Prostate gland (tissue), 2 donors: ENCODE data around the gene HOXD9. TPM values are rescaled to one million over a fixed set of nuclear protein-coding genes. Genes with fewer than 3 reads are reported as not detected.

Source experiments
- DNase-seq: peaks from one replicate; pipeline ENCODE4 v3.0.0-alpha.2; 2019; ENCODE audit warnings: low spot score
- H3K27ac ChIP-seq, 2 donors: fragments of 200-600 bp; sonication (generic); 2 replicates each; pipeline ENCODE4 v1.5.1; 2017 to 2019
- H3K27me3 ChIP-seq: fragments of 200-600 bp; sonication (generic); replicated peaks from 2 replicates; pipeline ENCODE4 v1.5.1; 2019; ENCODE audit not compliant: insufficient read depth
- H3K36me3 ChIP-seq, 2 donors: fragments of 200-600 bp; sonication (generic); 1 replicate in 1 of 2; 2 replicates in 1 of 2; pipeline versions ENCODE4 v1.5.1 to v1.8.1; 2017 to 2019
- H3K4me1 ChIP-seq: fragments of 200-600 bp; sonication (generic); replicated peaks from 2 replicates; pipeline ENCODE4 v1.5.1; 2019
- H3K4me3 ChIP-seq, 2 donors: fragments of 200-600 bp; sonication (generic); 2 replicates each; pipeline ENCODE4 v1.5.1; 2017 to 2019
- H3K9me3 ChIP-seq: fragments of 200-600 bp; sonication (generic); 2 replicates; pipeline ENCODE4 v1.5.1; 2017
- POLR2A ChIP-seq: fragments of 450-650 bp; IDR thresholded peaks from one replicate; pipeline ENCODE4 v1.6.1; 2016; ENCODE audit warnings: antibody characterized with exemption, mild to moderate bottlenecking
- POLR2AphosphoS5 ChIP-seq: sonication (generic); formaldehyde crosslinking; IDR thresholded peaks from one replicate; pipeline ENCODE4 v1.6.1; 2017; ENCODE audit warnings: antibody characterized with exemption
- WGBS: methylation state at CpG from one replicate; pipeline ENCODE4 v1.1.5; 2018; 5-methylcytosine and 5-hydroxymethylcytosine counted together
- intact Hi-C: fragments of 100-400 bp; cut with DNase I; formaldehyde crosslinking; loops from one replicate; pipeline ENCODE4 v1.14.2; 2022
- total RNA-seq, 2 donors: library from RNA; depleted of rRNA; stranded (reverse); fragments of >200 nt; gene quantifications; one replicate each; pipeline ENCODE4 v1.1.0, GENCODE V29; 2016
- TF ChIP-seq, protein P1 (sequence below), 4 experiments: fragments of 200-600 bp in 2 of 4; fragments of 450-650 bp in 2 of 4; sonication (generic) in 2 of 4; IDR thresholded peaks; 1 replicate in 3 of 4; 2 replicates in 1 of 4; pipeline ENCODE4 v1.5.1; 2016 to 2019; ENCODE audit warnings: antibody characterized with exemption in 4 of 4, mild to moderate bottlenecking in 2 of 4, moderate library complexity in 2 of 4

Gene HOXD9
- total RNA-seq, 2 donors from 2014 or later, result 5.9 to 29.1 TPM

DNA sequence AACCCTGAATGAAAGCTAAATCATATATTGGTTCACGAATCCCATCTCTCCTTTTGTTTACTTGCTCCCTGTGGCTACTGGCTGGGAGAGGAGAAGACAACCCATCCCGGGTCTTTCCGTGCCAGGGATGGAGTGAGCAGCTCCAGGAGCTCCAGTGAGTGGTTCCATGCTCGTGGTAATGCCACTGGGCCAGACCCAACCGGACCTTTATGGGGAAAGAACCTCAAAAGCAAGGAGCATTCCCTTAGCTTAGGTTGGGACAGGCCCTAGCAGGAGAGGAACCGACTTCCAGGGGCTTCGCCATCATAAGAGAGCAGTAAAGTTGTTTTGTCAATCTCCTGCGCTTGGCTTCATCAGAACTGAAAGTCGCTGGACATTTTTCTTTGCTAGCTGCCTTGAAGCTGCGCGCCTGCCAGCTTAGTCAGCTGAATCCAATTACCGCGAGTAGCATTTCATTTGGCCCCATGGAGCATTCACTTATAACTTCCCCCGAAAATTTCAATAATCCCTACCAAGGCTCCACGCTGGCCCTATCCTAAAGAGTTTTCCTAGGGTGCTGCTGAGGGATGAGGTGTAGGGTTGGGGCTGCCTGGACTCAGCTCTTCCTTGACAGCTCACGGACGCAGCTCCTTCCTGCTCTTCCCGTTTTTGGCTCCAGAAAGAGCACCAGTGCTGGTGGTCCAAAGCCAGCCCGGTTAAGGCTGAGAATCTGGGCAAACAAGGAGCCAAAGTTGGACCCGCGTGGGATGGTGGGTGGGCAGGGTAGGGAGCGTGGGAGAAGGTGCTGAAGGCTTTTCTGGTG is 39.5 kb downstream of the HOXD9 start:
- no peak for DNase-seq
- no peaks in the 10 kb centered on the region for H3K36me3 ChIP-seq

DNA sequence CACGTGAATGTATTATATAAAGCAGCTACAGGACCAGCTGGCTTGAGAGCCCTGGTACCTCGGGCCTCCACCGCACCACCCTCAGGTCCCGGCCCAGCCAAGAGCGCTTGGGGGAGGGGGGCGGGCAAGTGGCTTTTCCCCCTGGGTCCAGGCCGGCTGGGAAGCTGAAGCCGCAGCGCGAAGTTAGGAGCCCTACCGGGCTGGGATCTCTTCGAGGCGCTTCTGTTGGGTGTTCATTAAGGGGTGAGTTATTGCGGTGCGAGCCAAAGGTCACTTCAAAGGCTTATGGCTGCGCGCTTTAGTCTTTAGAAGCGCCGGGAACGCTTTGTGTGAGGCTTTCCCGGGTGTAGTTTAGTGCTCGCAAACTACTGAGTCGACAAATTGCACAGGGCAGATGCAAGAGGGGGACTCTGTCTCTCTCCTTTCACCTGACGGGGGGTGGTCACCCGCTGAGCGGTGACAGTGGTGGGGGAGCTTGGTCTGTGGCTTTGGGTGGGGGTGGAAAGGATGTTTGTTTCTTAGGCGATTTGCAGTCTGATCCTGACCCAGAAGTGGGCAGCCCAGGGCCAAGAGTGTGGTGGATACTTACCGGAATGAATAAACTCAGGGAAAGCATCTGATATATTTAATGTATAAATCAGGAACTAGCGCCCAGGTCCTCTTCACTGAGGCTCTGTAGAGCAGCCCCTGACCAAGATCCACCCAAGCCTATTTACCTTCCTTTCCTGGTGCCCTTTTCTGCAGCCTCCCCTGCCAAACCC is 40.6 kb downstream of the HOXD9 start:
- Histone ChIP-seq H3K27me3 (peaks cover 60% of the 10 kb centered on the region), H3K36me3 (no peaks in the 10 kb centered on the region), H3K4me1 (no peaks in the 10 kb centered on the region), H3K27ac (no peak overlapping the region), H3K4me3 (no peak overlapping the region), H3K9me3 (no peaks in the 10 kb centered on the region)
- DNase-seq, result no peak
- 8% methylated on average over 29 of the region's 29 CpGs for WGBS
- intact Hi-C loops, result no loop called here
- TF ChIP-seq, protein P1, sequence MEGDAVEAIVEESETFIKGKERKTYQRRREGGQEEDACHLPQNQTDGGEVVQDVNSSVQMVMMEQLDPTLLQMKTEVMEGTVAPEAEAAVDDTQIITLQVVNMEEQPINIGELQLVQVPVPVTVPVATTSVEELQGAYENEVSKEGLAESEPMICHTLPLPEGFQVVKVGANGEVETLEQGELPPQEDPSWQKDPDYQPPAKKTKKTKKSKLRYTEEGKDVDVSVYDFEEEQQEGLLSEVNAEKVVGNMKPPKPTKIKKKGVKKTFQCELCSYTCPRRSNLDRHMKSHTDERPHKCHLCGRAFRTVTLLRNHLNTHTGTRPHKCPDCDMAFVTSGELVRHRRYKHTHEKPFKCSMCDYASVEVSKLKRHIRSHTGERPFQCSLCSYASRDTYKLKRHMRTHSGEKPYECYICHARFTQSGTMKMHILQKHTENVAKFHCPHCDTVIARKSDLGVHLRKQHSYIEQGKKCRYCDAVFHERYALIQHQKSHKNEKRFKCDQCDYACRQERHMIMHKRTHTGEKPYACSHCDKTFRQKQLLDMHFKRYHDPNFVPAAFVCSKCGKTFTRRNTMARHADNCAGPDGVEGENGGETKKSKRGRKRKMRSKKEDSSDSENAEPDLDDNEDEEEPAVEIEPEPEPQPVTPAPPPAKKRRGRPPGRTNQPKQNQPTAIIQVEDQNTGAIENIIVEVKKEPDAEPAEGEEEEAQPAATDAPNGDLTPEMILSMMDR (IDR thresholded peaks at IDR 0.05), result no peak
- no peak for TF ChIP-seq POLR2AphosphoS5
- TF ChIP-seq POLR2A, result no peak

More for the DNA sequence above, 39.5 kb downstream of the HOXD9 start:
- intact Hi-C loops, result no loop called here
- peaks cover 65% of the 10 kb centered on the region for H3K27me3 ChIP-seq
- no peak overlapping the region for H3K4me3 ChIP-seq
- no peaks in the 10 kb centered on the region for H3K9me3 ChIP-seq
- H3K4me1 ChIP-seq, result no peaks in the 10 kb centered on the region
- no peak overlapping the region for H3K27ac ChIP-seq
- TF ChIP-seq POLR2A, result no peak
- 13% methylated on average over 22 of the region's 22 CpGs for WGBS

DNA sequence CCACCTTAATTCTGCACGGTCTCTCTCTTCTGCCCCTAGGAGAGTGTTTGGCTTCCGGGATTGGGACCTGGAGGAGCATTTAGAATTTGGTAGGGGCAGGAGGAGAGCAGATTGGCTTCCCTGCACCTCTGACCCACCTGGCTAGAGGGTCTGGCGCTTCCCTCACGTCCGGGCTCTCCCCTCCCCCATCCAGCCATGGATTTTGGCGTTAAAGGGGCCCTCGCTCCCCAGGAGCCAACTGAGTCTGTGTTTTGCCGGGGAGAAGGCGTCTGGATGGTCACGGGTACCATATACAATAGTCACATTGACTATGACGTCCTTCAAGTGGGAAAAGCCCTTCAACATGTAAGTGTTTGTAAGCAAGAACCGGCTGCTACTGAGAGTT is 41.1 kb downstream of the HOXD9 start:
- Histone ChIP-seq H3K27ac (no peak overlapping the region), H3K27me3 (peaks cover 56% of the 10 kb centered on the region), H3K4me1 (no peaks in the 10 kb centered on the region), H3K4me3 (no peak overlapping the region), H3K9me3 (no peaks in the 10 kb centered on the region), H3K36me3 (no peaks in the 10 kb centered on the region)
- TF ChIP-seq, protein P1 (IDR thresholded peaks at IDR 0.05), result no peak
- TF ChIP-seq POLR2AphosphoS5 (no peak), POLR2A (no peak)
- no peak for DNase-seq
- 28% methylated on average over 12 of the region's 12 CpGs for WGBS
- intact Hi-C loops, result no loop called here

DNA sequence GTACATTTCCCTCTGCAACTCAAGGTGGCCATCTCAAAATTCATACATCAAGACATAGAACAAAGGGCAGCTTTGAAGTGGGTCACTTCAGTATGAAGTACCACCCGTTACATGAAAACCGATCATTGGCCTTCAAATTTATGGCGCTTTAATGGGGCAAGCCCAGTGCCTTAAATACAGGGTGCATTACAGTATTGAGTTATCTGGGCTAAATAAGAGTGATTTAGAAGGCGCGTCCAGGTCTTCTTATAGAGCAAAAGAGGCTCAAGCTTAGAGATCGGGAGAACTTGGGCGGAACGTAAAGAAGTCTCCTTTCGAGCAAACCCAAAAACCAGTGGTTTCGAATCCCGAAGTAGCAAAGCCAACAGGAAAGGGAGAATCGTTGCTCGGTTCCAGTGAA is 41.7 kb downstream of the HOXD9 start:
- H3K27me3 ChIP-seq, result peaks cover 51% of the 10 kb centered on the region
- H3K36me3 ChIP-seq, result no peaks in the 10 kb centered on the region
- DNase-seq, result no peak
- no peak overlapping the region for H3K27ac ChIP-seq
- H3K4me1 ChIP-seq, result no peaks in the 10 kb centered on the region
- no peaks in the 10 kb centered on the region for H3K9me3 ChIP-seq
- no peak overlapping the region for H3K4me3 ChIP-seq
- intact Hi-C loops, result no loop called here
- WGBS, result 40% methylated on average over 13 of the region's 13 CpGs
- TF ChIP-seq, protein P1 (IDR thresholded peaks at IDR 0.05), result no peak
- TF ChIP-seq POLR2A (no peak), POLR2AphosphoS5 (no peak)

DNA sequence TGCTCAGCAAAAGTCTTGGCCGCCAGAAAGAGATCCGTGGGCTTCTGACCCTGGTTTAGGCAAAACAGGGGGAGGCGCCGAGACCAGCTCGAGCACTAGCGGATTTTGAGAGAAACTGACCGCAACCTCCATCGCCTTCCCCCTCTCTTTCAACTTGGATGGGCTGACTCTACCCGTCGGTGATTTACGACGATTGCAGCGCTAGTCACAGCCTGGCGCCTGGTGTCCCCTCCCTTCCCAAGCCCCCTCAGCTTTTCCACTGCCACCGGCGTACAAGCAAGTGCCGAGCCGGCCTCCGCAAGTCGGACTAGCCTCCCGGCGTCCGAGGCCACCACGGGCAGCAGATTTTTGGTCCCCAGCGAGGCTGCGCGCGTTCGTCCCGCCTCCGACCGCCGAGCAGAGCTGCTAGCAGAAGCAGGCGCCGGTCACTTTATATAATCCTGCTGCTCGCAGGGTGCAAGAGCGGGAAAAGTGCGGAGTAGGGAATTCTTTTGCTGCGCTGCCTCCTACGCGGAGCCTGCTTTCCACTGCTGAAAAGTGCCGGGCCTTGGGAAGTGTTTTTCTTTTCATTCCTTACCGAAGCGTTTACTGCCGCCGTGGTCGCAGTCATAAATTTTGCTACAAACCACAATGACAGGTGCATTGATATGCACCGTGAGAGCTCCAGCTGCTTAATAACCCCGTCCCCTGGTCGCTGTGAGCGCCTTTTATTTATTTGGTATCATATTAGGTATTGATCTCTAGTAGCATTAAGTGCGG is 42.3 kb downstream of the HOXD9 start:
- Histone ChIP-seq H3K9me3 (no peaks in the 10 kb centered on the region), H3K4me1 (no peaks in the 10 kb centered on the region), H3K27ac (no peak overlapping the region), H3K36me3 (no peaks in the 10 kb centered on the region), H3K4me3 (no peak overlapping the region), H3K27me3 (peaks cover 48% of the 10 kb centered on the region)
- WGBS, result 13% methylated on average over 52 of the region's 52 CpGs
- intact Hi-C loops, result no loop called here
- no peak for TF ChIP-seq POLR2AphosphoS5
- TF ChIP-seq, protein P1 (IDR thresholded peaks at IDR 0.05), result no peak
- DNase-seq, result no peak
